Measurements from ENCODE around the gene GPR75.

Gene GPR75

DNA sequence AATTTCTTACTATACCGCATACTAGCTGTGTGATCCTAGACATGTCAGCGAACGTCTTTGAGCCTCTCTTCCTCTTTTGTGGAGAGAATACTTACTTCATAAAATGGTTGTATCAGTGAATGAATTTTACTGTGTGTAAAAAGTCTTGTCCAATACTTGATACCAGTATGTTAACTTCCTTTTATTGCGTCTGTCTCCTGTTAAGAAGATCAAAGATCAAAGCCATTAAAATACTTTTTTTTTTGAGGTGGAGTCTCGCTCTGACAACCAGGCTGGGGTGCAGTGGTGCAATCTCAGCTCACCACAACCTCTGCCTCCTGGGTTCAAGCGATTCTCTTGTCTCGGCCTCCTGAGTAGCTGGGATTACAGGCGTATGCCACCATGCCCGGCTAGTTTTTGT, 39.7 kb downstream of the GPR75 start:
- TF ChIP-seq, protein P1, sequence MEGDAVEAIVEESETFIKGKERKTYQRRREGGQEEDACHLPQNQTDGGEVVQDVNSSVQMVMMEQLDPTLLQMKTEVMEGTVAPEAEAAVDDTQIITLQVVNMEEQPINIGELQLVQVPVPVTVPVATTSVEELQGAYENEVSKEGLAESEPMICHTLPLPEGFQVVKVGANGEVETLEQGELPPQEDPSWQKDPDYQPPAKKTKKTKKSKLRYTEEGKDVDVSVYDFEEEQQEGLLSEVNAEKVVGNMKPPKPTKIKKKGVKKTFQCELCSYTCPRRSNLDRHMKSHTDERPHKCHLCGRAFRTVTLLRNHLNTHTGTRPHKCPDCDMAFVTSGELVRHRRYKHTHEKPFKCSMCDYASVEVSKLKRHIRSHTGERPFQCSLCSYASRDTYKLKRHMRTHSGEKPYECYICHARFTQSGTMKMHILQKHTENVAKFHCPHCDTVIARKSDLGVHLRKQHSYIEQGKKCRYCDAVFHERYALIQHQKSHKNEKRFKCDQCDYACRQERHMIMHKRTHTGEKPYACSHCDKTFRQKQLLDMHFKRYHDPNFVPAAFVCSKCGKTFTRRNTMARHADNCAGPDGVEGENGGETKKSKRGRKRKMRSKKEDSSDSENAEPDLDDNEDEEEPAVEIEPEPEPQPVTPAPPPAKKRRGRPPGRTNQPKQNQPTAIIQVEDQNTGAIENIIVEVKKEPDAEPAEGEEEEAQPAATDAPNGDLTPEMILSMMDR (IDR thresholded peaks at IDR 0.05; ENCODE audit: extremely low read depth, insufficient read depth, missing control alignments) = no peak
- DNase-seq (ENCODE audit: low spot score) = no peak
- in situ Hi-C loops (cut with MboI; ENCODE audit: low pct_unique_long_range_greater_than_20kb, low sequenced_read_pairs, unreplicated experiment) = no loop called here

DNA sequence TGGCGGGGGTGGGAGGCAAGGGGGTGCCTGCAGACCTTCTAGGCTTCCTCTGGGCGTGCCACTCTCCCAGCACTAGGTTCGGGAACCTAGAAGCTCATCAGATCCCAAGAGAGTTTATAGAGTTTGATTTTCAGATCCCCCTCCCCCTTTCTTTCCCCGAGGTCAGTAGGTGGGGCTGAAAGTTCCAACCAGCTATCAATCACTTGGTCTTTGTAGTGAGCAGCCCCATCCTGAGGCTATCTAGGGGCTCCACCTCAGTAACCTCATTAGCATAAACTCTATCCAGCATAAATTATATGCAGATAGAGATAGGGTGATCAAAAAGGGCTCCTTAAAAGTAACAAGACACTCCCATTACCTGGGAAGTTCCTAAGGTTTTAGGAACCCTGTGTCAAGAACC, 40.1 kb downstream of the GPR75 start:
- in situ Hi-C loops (cut with MboI; ENCODE audit: low pct_unique_long_range_greater_than_20kb, low sequenced_read_pairs, unreplicated experiment) = no loop called here
- DNase-seq (ENCODE audit: low spot score) = no peak
- TF ChIP-seq, protein P1 (IDR thresholded peaks at IDR 0.05; ENCODE audit: extremely low read depth, insufficient read depth, missing control alignments) = no peak

DNA sequence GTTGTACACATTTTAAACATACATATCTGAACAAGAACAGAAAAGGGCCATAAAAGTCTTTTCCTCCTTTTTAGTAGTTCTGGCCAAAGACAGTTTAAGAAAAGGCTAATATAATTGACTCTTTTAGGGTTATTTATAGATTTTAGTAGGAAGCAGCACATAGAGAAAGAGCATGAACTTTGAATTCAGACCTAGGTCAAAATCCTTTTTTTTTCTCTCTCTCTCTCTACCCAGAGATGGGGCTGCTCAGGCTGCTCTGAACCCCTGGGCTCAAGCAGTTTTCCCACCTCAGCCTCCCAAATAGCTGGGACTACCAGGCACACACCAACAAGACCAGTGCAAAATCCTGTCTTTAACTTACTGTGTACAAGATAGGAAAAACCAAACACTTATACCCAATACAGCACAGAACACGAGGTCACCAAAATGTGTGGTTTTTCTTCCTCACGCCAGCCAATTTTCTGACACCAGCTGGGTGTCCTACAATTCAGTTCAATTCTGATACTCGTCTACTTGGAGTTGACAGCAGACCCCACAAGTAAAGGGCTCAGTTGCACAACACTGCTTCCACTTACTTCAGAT, 40.8 kb downstream of the GPR75 start:
- no peak for DNase-seq (ENCODE audit: low spot score)
- in situ Hi-C loops (cut with MboI; ENCODE audit: low pct_unique_long_range_greater_than_20kb, low sequenced_read_pairs, unreplicated experiment) = no loop called here
- TF ChIP-seq, protein P1 (IDR thresholded peaks at IDR 0.05; ENCODE audit: extremely low read depth, insufficient read depth, missing control alignments) = no peak

DNA sequence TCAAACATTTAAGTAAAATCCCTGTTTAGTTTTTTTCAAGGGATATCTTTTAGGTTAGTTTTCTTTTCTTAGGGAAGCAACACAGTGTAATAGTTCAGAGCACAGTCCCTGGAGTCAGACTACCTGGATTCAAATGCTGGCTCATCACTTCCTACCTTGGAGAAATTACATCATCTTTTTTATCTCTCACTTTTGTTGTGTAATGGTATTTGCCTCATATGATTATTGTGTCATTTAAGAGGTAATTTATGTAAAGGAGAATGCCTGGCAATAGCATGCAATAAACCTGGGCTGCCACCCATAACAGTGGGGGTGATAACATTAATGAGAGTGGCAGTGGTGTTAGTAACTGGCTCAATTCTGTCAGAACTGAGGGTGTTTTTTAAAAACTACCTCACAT, 46.6 kb downstream of the GPR75 start:
- in situ Hi-C loops (cut with MboI; ENCODE audit: low pct_unique_long_range_greater_than_20kb, low sequenced_read_pairs, unreplicated experiment) = no loop called here
- no peak for DNase-seq (ENCODE audit: low spot score)
- TF ChIP-seq, protein P1 (IDR thresholded peaks at IDR 0.05; ENCODE audit: extremely low read depth, insufficient read depth, missing control alignments) = no peak

DNA sequence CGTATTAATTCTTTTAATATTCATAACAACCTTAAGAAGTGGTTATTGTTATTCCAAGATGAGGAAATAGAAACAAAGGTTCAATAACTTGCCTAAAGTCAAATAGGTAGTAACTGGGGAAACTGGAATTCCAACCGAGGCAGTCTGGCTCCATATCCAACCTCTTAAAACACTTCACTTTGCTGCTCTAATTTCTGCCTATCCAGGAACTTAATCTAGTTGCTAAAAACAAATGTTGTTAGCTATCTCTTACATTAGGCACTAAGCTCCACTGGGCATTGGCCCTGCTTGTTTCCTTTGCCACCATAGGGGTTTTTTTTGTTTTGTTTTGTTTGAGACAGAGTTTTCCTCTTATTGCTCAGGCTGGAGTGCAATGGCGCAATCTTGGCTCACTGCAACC, 48.2 kb downstream of the GPR75 start:
- in situ Hi-C loops (cut with MboI; ENCODE audit: low pct_unique_long_range_greater_than_20kb, low sequenced_read_pairs, unreplicated experiment) = no loop called here
- DNase-seq (ENCODE audit: low spot score) = no peak
- TF ChIP-seq, protein P1 (IDR thresholded peaks at IDR 0.05; ENCODE audit: extremely low read depth, insufficient read depth, missing control alignments) = no peak

All from GM13977 (cell line).